CD4-positive, CD25-positive, alpha-beta regulatory T cell (primary cell): Measurements from ENCODE around the gene SPATA2L. TPM values are rescaled to one million over a fixed set of nuclear protein-coding genes. Genes with fewer than 3 reads are reported as not detected.

Experiments used
- ATAC-seq, 2 donors: fragments of 150-1000 bp; cut with Tn5 transposase; one replicate each; pipeline ENCODE4 v1.10.0; 2021; ENCODE audit warnings: low read depth in 2 of 2, moderate number of reproducible peaks in 2 of 2, moderate library complexity in 1 of 2
- DNase-seq, 3 donors: peaks; one replicate each; pipeline versions ENCODE4 v3.0.0 to v3.0.0-alpha.2; 2012 to 2022; ENCODE audit warnings: mixed read lengths in 1 of 3
- H3K27ac ChIP-seq: one replicate; pipeline ENCODE4 v1.7.0; 2013; ENCODE audit warnings: mild to moderate bottlenecking, low read length; ENCODE audit not compliant: insufficient read depth, poor library complexity, severe bottlenecking
- H3K27me3 ChIP-seq: one replicate; pipeline ENCODE4 v1.7.0; 2013; ENCODE audit warnings: low read length; ENCODE audit not compliant: control insufficient read depth, insufficient read depth
- H3K36me3 ChIP-seq: one replicate; pipeline ENCODE4 v1.7.0; 2013; ENCODE audit warnings: mild to moderate bottlenecking, low read length, moderate library complexity; ENCODE audit not compliant: control insufficient read depth, insufficient read depth
- H3K4me1 ChIP-seq: 2 replicates; pipeline ENCODE4 v1.7.0; 2013; ENCODE audit warnings: mild to moderate bottlenecking, low read length; ENCODE audit not compliant: insufficient read depth, control insufficient read depth, poor library complexity, severe bottlenecking
- H3K4me3 ChIP-seq: one replicate; pipeline ENCODE4 v1.7.0; 2013; ENCODE audit warnings: low read depth, mild to moderate bottlenecking, low read length, moderate library complexity
- H3K9me3 ChIP-seq, 2 experiments: 1 replicate in 1 of 2; 2 replicates in 1 of 2; pipeline ENCODE4 v1.7.0; 2013; ENCODE audit warnings: low read length in 2 of 2, mild to moderate bottlenecking in 1 of 2, moderate library complexity in 1 of 2; ENCODE audit not compliant: control insufficient read depth in 2 of 2
- H3K27ac Mint-ChIP-seq, 3 donors: one replicate each; pipeline ENCODE4 v1.8.0; 2020 to 2022; ENCODE audit warnings: mild to moderate bottlenecking in 3 of 3, mixed read lengths in 3 of 3, moderate library complexity in 2 of 3
- H3K27me3 Mint-ChIP-seq: one replicate; pipeline ENCODE4 v1.8.0; 2022; ENCODE audit warnings: mild to moderate bottlenecking, mixed read lengths
- H3K36me3 Mint-ChIP-seq: one replicate; pipeline ENCODE4 v1.8.0; 2020; ENCODE audit warnings: mixed read lengths
- H3K4me1 Mint-ChIP-seq, 4 donors: one replicate each; pipeline ENCODE4 v1.8.0; 2020 to 2022; ENCODE audit warnings: mixed read lengths in 4 of 4, mild to moderate bottlenecking in 1 of 4
- H3K4me3 Mint-ChIP-seq, 4 donors: one replicate each; pipeline ENCODE4 v1.8.0; 2020 to 2022; ENCODE audit warnings: mild to moderate bottlenecking in 4 of 4, mixed read lengths in 4 of 4, moderate library complexity in 3 of 4
- H3K9me3 Mint-ChIP-seq, 7 donors: one replicate each; pipeline ENCODE4 v1.8.0; 2020 to 2022; ENCODE audit warnings: mixed read lengths in 7 of 7, mild to moderate bottlenecking in 3 of 7, moderate library complexity in 2 of 7
- polyA plus RNA-seq, 4 donors: library from polyadenylated mRNA; unstranded; fragments of 300-500 nt; fragmentation: Illumina TruSeq; gene quantifications; one replicate each; pipeline ENCODE4 v1.2.3, GENCODE V29; 2021
- total RNA-seq: library from RNA; stranded (reverse); gene quantifications from one replicate; pipeline ENCODE4 v1.2.3, GENCODE V29; 2022

SPATA2L gene
- total and polyA plus RNA-seq, 5 donors from 2014 or later: 5.6 to 15.6 (median 8.4) TPM

GRCh38 chr16:89733322-89733721 is 31.8 kb upstream of the SPATA2L start:
- no peak overlapping the region for H3K4me3 Mint-ChIP-seq
- H3K27ac ChIP-seq: no peak overlapping the region
- no peak for ATAC-seq

GRCh38 chr16:89732918-89733242 is 31.4 kb upstream of the SPATA2L start:
- peaks cover 6 to 68% (median 28%) of the 10 kb centered on the region in 4 donors for H3K4me1 Mint-ChIP-seq
- Histone ChIP-seq H3K4me3 (no peak overlapping the region), H3K27ac (no peak overlapping the region), H3K4me1 (peaks cover 27% of the 10 kb centered on the region), H3K36me3 (peaks cover 90% of the 10 kb centered on the region), H3K9me3 (no peaks in the 10 kb centered on the region), H3K27me3 (no peaks in the 10 kb centered on the region)
- peaks cover 43% of the 10 kb centered on the region for H3K36me3 Mint-ChIP-seq
- ATAC-seq (no peak), DNase-seq (no peak)
- no peaks in the 10 kb centered on the region for H3K9me3 Mint-ChIP-seq
- H3K4me3 Mint-ChIP-seq: peak overlapping the region in 1 of 4 donors; percentile 58
- H3K27me3 Mint-ChIP-seq: no peaks in the 10 kb centered on the region
- H3K27ac Mint-ChIP-seq: no peak overlapping the region

More at GRCh38 chr16:89733322-89733721, 31.8 kb upstream of the SPATA2L start:
- no peak for DNase-seq
- no peak overlapping the region for H3K27ac Mint-ChIP-seq
- peaks cover 44% of the 10 kb centered on the region for H3K36me3 Mint-ChIP-seq
- H3K9me3 Mint-ChIP-seq: no peaks in the 10 kb centered on the region
- H3K4me3 ChIP-seq: no peak overlapping the region
- peaks cover 92% of the 10 kb centered on the region for H3K36me3 ChIP-seq
- no peaks in the 10 kb centered on the region for H3K9me3 ChIP-seq
- no peaks in the 10 kb centered on the region for H3K27me3 Mint-ChIP-seq
- peaks cover 6 to 69% (median 28%) of the 10 kb centered on the region in 4 donors for H3K4me1 Mint-ChIP-seq
- H3K27me3 ChIP-seq: no peaks in the 10 kb centered on the region
- peaks cover 25% of the 10 kb centered on the region for H3K4me1 ChIP-seq

- H3K27me3 Mint-ChIP-seq: no peaks in the 10 kb centered on the region
- H3K4me1 Mint-ChIP-seq: peaks cover 6 to 67% (median 26%) of the 10 kb centered on the region in 4 donors
- no peak overlapping the region for H3K4me3 ChIP-seq
- peaks cover 90% of the 10 kb centered on the region for H3K36me3 ChIP-seq
- no peaks in the 10 kb centered on the region for H3K27me3 ChIP-seq
- H3K27ac Mint-ChIP-seq: peak overlapping the region in 1 of 3 donors; percentile 21
- ATAC-seq (no peak), DNase-seq (no peak)
- H3K9me3 Mint-ChIP-seq: no peaks in the 10 kb centered on the region
- H3K27ac ChIP-seq: peak overlapping the region; percentile 20
- peaks cover 27% of the 10 kb centered on the region for H3K4me1 ChIP-seq
- peaks cover 38% of the 10 kb centered on the region for H3K36me3 Mint-ChIP-seq
- H3K9me3 ChIP-seq: no peaks in the 10 kb centered on the region
- H3K4me3 Mint-ChIP-seq: peak overlapping the region in 2 of 4 donors; percentile 58 to 60
Measured at GRCh38 chr16:89732142-89732917, 30.8 kb upstream of the SPATA2L start.

GRCh38 chr16:89730610-89731234 is 29.2 kb upstream of the SPATA2L start:
- no peak overlapping the region for H3K27ac ChIP-seq
- ATAC-seq (no peak), DNase-seq (no peak)
- peaks cover 42% of the 10 kb centered on the region for H3K36me3 Mint-ChIP-seq
- no peak overlapping the region for H3K4me3 ChIP-seq
- H3K27me3 ChIP-seq: no peaks in the 10 kb centered on the region
- no peaks in the 10 kb centered on the region for H3K9me3 Mint-ChIP-seq
- H3K36me3 ChIP-seq: peaks cover 89% of the 10 kb centered on the region
- peaks cover 27% of the 10 kb centered on the region for H3K4me1 ChIP-seq
- peaks cover 10 to 68% (median 23%) of the 10 kb centered on the region in 4 donors for H3K4me1 Mint-ChIP-seq
- no peak overlapping the region for H3K4me3 Mint-ChIP-seq
- no peaks in the 10 kb centered on the region for H3K9me3 ChIP-seq
- H3K27me3 Mint-ChIP-seq: no peaks in the 10 kb centered on the region
- no peak overlapping the region for H3K27ac Mint-ChIP-seq

GRCh38 chr16:89729863-89730593 is 28.5 kb upstream of the SPATA2L start:
- Mint-ChIP-seq H3K36me3 (peaks cover 38% of the 10 kb centered on the region), H3K4me1 (peaks cover 10 to 66% (median 22%) of the 10 kb centered on the region in 4 donors), H3K4me3 (peak overlapping the region in 2 of 4 donors; percentile 38 to 90), H3K27me3 (no peaks in the 10 kb centered on the region), H3K27ac (no peak overlapping the region), H3K9me3 (no peaks in the 10 kb centered on the region)
- no peak for ATAC-seq
- H3K36me3 ChIP-seq: peaks cover 88% of the 10 kb centered on the region
- H3K4me1 ChIP-seq: peaks cover 34% of the 10 kb centered on the region
- no peak overlapping the region for H3K27ac ChIP-seq
- DNase-seq: no peak
- no peaks in the 10 kb centered on the region for H3K27me3 ChIP-seq
- no peaks in the 10 kb centered on the region for H3K9me3 ChIP-seq
- H3K4me3 ChIP-seq: no peak overlapping the region

- peaks cover 32% of the 10 kb centered on the region for H3K36me3 Mint-ChIP-seq
- peaks cover 88% of the 10 kb centered on the region for H3K36me3 ChIP-seq
Measured at GRCh38 chr16:89729293-89729692, 27.8 kb upstream of the SPATA2L start.

GRCh38 chr16:89727406-89728120 is 26.1 kb upstream of the SPATA2L start:
- H3K4me1 Mint-ChIP-seq: peaks cover 10 to 69% (median 27%) of the 10 kb centered on the region in 4 donors
- H3K9me3 Mint-ChIP-seq: no peaks in the 10 kb centered on the region

More at GRCh38 chr16:89729293-89729692, 27.8 kb upstream of the SPATA2L start:
- no peak for ATAC-seq
- Mint-ChIP-seq H3K27ac (no peak overlapping the region), H3K4me3 (no peak overlapping the region), H3K9me3 (no peaks in the 10 kb centered on the region), H3K4me1 (peaks cover 10 to 64% (median 18%) of the 10 kb centered on the region in 4 donors), H3K27me3 (no peaks in the 10 kb centered on the region)
- H3K4me3 ChIP-seq: no peak overlapping the region
- peaks cover 41% of the 10 kb centered on the region for H3K4me1 ChIP-seq
- no peak overlapping the region for H3K27ac ChIP-seq
- no peaks in the 10 kb centered on the region for H3K9me3 ChIP-seq
- H3K27me3 ChIP-seq: no peaks in the 10 kb centered on the region
- DNase-seq: no peak

More at GRCh38 chr16:89727406-89728120, 26.1 kb upstream of the SPATA2L start:
- Mint-ChIP-seq H3K36me3 (peaks cover 30% of the 10 kb centered on the region), H3K27me3 (peaks cover 6% of the 10 kb centered on the region), H3K4me3 (peak overlapping the region; percentile 21 to 88 (median 62)), H3K27ac (peak overlapping the region in 1 of 3 donors; percentile 82)
- H3K9me3 ChIP-seq: no peaks in the 10 kb centered on the region
- DNase-seq (no peak), ATAC-seq (no peak)
- peak overlapping the region; percentile 24 for H3K4me3 ChIP-seq
- H3K36me3 ChIP-seq: peaks cover 76% of the 10 kb centered on the region
- no peak overlapping the region for H3K27ac ChIP-seq
- no peaks in the 10 kb centered on the region for H3K27me3 ChIP-seq
- peaks cover 58% of the 10 kb centered on the region for H3K4me1 ChIP-seq
